Heart left ventricle (tissue), 13 donors: ENCODE results near the gene IRF2.

ENCODE experiments used
- CTCF ChIP-seq, 12 donors: fragments of 200-600 bp; sonication (generic) in 4 of 12; IDR thresholded peaks; one replicate each; pipeline versions ENCODE4 v1.5.0 to v1.8.0; 2018 to 2022; ENCODE audit warnings: antibody characterized with exemption in 12 of 12, mild to moderate bottlenecking in 5 of 12
- POLR2A ChIP-seq, 2 donors: fragments of 450-650 bp; IDR thresholded peaks; one replicate each; pipeline ENCODE4 v1.6.1; 2017; ENCODE audit warnings: antibody characterized with exemption in 2 of 2, mild to moderate bottlenecking in 2 of 2, moderate library complexity in 2 of 2
- donor health status: ischemic (EF 13 %, LVEDD 7.1; RV severe dilation, severe dysfunction).
- donor health status: DM: no; HTN: yes; CAD: no.
- donor health status: DM: no; HTN: no; CAD: no.
- donor health status: ischemic (EF 25% LVEDD 6.9; RV normal size, moderate dysfunction).
- donor health status: ischemic (EF 25% LVEDD 5.7; RV mildly dilated, moderate dysfunction).
- donor health status: ischemic (EF 35%, LVEDD 5.7; RV mildly dilated, moderate dysfunction).
- donor health status: nonischemic (EF 11% LVEDD 7.7; RV severe dilation, severe dysfunction).
- donor health status: DM: yes; HTN: yes; CAD: no.
- donor health status: PGD.
- donor health status: ischemic (EF 29% LVEDD 5.4; RV normal size, mild dysfunction).
- donor health status: nonischemic (EF 23%, LVEDD 6.1; RV moderate dilation, normal function).

- TF ChIP-seq POLR2A (IDR thresholded peaks at IDR 0.05) (no peak), CTCF (IDR thresholded peaks at IDR 0.05) (no peak)
Observed at GRCh38 chr4:184344435-184344834, 129.9 kb downstream of the IRF2 start.
